ENCODE results near the gene UHRF1.

The UHRF1 gene

DNA sequence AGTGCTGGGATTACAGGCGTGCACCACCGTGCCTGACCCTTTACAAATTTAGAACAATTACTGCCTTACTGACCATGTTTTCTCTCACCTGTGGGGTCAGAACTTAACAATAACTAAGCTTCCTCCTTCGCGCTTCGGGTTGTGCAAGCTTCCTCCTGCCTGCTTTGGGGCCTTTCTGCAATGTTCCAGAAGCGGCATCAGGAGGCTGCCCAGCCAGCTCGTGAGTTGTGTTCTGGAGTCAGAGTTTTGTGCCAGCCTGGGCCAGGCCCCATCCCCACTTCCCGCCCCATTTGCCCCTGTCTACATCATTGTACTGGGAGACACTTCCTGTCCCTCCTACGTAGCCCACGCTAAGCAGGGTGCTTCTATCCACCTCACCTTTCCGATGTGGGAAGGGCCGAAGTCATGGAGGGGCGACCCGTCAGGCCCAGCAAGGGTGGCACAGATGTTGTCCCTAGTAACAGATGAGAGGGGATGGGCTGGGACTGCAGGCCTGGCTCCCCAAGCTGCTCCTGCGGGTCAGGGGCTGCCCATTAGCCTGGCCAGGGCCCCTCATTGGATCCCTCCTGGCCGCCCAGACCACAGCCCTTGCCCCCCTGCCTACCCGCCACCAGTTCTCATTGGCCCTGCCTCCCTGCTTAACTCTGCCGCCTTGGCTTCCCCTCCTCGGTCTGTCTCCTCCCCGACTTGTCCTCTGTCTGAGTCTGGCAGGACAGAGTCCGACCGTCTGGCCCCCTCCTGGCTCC, 13.4 kb downstream of the UHRF1 start:
- peaks cover 9% of the 10 kb centered on the region for H3K36me3 ChIP-seq (ENCODE audit: control insufficient read depth, insufficient read depth, low read length)

GRCh38 chr19:4923276-4923747, 14.0 kb downstream of the UHRF1 start:
- H3K4me3 ChIP-seq (replicated peaks; ENCODE audit: low read depth, low read length) = no peak overlapping the region
- H3K36me3 ChIP-seq (ENCODE audit: control insufficient read depth, insufficient read depth, low read length) = peaks cover 9% of the 10 kb centered on the region
- no peak for TF ChIP-seq CTCF (IDR thresholded peaks at IDR 0.05; ENCODE audit: insufficient read depth, low read length, poor library complexity, severe bottlenecking)
- no peak for DNase-seq (ENCODE audit: extremely low read depth, insufficient read length)
- H3K27me3 ChIP-seq (replicated peaks; ENCODE audit: control insufficient read depth, insufficient read depth, low read length) = no peaks in the 10 kb centered on the region

More for the DNA sequence above, 13.4 kb downstream of the UHRF1 start:
- DNase-seq (ENCODE audit: extremely low read depth, insufficient read length) = no peak
- H3K4me3 ChIP-seq (replicated peaks; ENCODE audit: low read depth, low read length) = no peak overlapping the region
- H3K27me3 ChIP-seq (replicated peaks; ENCODE audit: control insufficient read depth, insufficient read depth, low read length) = no peaks in the 10 kb centered on the region
- no peak for TF ChIP-seq CTCF (IDR thresholded peaks at IDR 0.05; ENCODE audit: insufficient read depth, low read length, poor library complexity, severe bottlenecking)

DNA sequence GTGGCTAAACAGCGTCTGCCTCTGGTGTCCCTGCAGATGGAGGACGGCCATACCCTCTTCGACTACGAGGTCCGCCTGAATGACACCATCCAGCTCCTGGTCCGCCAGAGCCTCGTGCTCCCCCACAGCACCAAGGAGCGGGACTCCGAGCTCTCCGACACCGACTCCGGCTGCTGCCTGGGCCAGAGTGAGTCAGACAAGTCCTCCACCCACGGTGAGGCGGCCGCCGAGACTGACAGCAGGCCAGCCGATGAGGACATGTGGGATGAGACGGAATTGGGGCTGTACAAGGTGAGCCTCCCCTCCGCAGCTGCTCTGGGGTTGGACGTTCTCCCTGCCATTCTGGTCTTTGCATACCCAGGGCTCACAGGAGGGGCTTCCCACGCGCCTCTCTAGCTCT, 19.9 kb downstream of the UHRF1 start:
- no peak for TF ChIP-seq CTCF (IDR thresholded peaks at IDR 0.05; ENCODE audit: insufficient read depth, low read length, poor library complexity, severe bottlenecking)
- Histone ChIP-seq H3K36me3 (ENCODE audit: control insufficient read depth, insufficient read depth, low read length) (peaks cover 18% of the 10 kb centered on the region), H3K27me3 (replicated peaks; ENCODE audit: control insufficient read depth, insufficient read depth, low read length) (no peaks in the 10 kb centered on the region), H3K4me3 (replicated peaks; ENCODE audit: low read depth, low read length) (no peak overlapping the region)
- DNase-seq (ENCODE audit: extremely low read depth, insufficient read length) = no peak

DNA sequence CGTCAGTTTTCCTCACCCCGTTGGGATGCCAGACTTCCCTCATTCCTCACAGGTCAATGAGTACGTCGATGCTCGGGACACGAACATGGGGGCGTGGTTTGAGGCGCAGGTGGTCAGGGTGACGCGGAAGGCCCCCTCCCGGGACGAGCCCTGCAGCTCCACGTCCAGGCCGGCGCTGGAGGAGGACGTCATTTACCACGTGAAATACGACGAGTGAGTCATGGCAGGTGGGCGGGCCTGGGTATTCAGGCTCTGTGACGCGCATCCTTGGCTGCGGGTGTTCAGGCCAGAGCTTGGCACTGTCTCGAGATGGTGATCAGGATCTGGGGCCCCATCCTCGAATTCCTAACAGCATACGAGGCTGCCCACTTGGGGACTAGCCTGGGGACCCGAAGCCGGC, 21.4 kb downstream of the UHRF1 start:
- no peak for DNase-seq (ENCODE audit: extremely low read depth, insufficient read length)
- Histone ChIP-seq H3K4me3 (replicated peaks; ENCODE audit: low read depth, low read length) (no peak overlapping the region), H3K36me3 (ENCODE audit: control insufficient read depth, insufficient read depth, low read length) (peaks cover 17% of the 10 kb centered on the region), H3K27me3 (replicated peaks; ENCODE audit: control insufficient read depth, insufficient read depth, low read length) (no peaks in the 10 kb centered on the region)
- no peak for TF ChIP-seq CTCF (IDR thresholded peaks at IDR 0.05; ENCODE audit: insufficient read depth, low read length, poor library complexity, severe bottlenecking)

DNA sequence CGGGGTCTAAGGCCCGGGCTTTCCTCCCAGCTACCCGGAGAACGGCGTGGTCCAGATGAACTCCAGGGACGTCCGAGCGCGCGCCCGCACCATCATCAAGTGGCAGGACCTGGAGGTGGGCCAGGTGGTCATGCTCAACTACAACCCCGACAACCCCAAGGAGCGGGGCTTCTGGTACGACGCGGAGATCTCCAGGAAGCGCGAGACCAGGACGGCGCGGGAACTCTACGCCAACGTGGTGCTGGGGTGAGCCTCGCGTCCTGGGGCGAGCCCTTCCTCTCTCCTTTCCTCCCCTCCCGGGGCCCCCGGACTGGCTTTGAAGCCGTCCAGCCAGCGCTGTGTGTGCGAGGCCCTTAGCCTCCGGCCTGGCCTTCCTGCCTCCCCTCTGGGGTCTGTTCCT, 23.4 kb downstream of the UHRF1 start:
- no peak for DNase-seq (ENCODE audit: extremely low read depth, insufficient read length)
- TF ChIP-seq CTCF (IDR thresholded peaks at IDR 0.05; ENCODE audit: insufficient read depth, low read length, poor library complexity, severe bottlenecking) = no peak
- peaks cover 18% of the 10 kb centered on the region for H3K36me3 ChIP-seq (ENCODE audit: control insufficient read depth, insufficient read depth, low read length)
- H3K4me3 ChIP-seq (replicated peaks; ENCODE audit: low read depth, low read length) = no peak overlapping the region
- no peaks in the 10 kb centered on the region for H3K27me3 ChIP-seq (replicated peaks; ENCODE audit: control insufficient read depth, insufficient read depth, low read length)
